Adrenal gland (tissue), 5 donors: Measurements from ENCODE around the gene GDF11.
A peak's percentile ranks its signal among the peaks of the same experiment; 100 is the strongest.

ENCODE experiments used
- CTCF ChIP-seq, 6 experiments: fragments of 450-650 bp in 4 of 6; fragments of 200-600 bp in 2 of 6; sonication (generic) in 1 of 6; IDR thresholded peaks; 1 replicate in 5 of 6; 2 replicates in 1 of 6; pipeline versions ENCODE4 v1.5.1 to v1.8.0; 2016 to 2021; ENCODE audit warnings: antibody characterized with exemption in 6 of 6, mild to moderate bottlenecking in 2 of 6, moderate library complexity in 1 of 6
- POLR2A ChIP-seq, 2 donors: fragments of 450-650 bp; IDR thresholded peaks; one replicate each; pipeline ENCODE4 v1.6.1; 2017; ENCODE audit warnings: antibody characterized with exemption in 2 of 2, mild to moderate bottlenecking in 2 of 2, moderate library complexity in 1 of 2
- donor health status: DM: no; HTN: no; CAD: no.

DNA sequence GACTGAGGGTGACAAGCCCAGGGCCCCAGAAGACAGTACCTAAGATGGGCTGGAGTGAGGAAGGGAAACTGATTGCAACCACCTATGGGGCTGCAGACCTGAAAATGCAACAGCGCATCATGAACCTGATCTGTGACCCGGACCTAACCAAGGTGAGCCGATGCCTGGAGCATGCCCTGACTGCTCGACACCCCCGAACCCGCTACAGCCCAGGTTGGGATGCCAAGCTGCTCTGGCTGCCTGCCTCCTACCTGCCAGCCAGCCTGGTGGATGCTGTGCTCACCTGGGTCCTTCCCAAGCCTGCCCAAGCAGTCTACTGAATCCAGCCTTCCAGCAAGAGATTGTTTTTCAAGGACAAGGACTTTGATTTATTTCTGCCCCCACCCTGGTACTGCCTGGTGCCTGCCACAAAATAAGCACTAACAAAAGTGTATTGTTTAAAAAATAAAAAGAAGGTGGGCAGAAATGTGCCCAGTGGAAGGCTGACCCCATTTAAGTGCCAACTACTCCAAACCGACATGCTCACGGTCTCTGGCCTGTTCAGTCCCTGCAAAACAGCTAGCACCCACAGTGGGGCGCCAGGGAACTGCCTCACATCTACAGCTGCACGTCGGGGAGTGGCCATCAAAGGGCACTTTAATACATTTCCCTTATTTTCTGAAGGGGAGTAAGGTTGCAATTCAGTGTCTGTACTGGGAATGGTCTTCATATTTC lies 18.5 kb upstream of the GDF11 start:
- TF ChIP-seq CTCF (IDR thresholded peaks at IDR 0.05) (peak in 5 of 6 experiments; percentile 40 to 68 (median 58)), POLR2A (IDR thresholded peaks at IDR 0.05) (peak in 1 of 2 donors; percentile 18)
